GM19468 (cell line): ENCODE measurements around the gene RBFOX2.

Experiments used
- ATAC-seq: cut with Tn5 transposase; IDR thresholded peaks from one replicate; pipeline ENCODE4 v1.9.1; 2021; ENCODE audit warnings: mild to moderate bottlenecking, moderate library complexity, moderate number of reproducible peaks; ENCODE audit not compliant: unreplicated experiment; ENCODE audit errors: extremely low read depth

RBFOX2 gene

DNA sequence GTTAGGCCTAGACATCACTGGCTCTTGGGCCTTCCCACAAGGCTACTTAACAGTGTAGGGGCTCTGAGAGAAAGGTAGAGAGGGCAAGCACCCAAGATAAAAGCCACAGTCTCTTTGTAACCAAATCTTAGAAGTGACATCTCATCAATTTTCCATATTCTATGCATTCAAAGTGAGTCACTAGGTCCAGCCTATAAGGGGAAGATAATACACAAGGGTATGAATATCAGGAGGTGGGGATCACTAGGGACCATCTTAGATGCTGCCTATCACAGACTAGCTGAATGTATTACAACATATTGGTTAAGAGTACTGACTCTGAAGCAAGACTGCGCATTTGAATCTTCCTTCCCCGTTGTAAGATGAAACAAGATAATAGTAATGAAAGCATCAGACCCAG, 144.1 kb downstream of the RBFOX2 start:
- no peak for ATAC-seq

DNA sequence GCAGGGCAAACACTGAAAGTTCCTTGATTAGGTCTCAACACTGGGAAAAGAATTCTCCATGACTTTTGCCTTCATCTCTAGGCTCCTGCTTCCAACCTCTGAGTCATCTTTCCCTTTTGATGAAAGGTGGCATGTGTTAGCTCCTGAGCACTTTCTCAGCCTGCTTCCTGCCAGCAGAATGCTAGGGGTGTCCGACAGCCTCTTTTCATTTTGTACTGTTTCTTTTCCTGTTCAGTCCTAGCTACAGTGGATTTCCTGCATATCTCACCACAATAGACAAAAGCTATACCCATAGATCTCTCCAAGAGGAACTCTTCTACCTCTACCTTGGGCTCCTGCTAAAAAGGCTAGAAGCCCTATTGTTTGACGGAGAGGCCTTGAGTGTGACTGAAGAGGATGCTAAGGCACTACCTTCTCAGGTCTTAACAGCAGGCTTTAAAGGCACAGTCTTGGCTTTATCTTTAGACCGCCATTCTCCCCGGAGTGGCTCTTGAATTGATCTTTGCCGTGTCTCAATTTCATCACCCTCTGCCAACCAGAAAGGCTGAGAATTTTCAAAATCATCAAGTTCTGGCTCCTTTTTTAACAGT, 145.5 kb downstream of the RBFOX2 start:
- no peak for ATAC-seq

DNA sequence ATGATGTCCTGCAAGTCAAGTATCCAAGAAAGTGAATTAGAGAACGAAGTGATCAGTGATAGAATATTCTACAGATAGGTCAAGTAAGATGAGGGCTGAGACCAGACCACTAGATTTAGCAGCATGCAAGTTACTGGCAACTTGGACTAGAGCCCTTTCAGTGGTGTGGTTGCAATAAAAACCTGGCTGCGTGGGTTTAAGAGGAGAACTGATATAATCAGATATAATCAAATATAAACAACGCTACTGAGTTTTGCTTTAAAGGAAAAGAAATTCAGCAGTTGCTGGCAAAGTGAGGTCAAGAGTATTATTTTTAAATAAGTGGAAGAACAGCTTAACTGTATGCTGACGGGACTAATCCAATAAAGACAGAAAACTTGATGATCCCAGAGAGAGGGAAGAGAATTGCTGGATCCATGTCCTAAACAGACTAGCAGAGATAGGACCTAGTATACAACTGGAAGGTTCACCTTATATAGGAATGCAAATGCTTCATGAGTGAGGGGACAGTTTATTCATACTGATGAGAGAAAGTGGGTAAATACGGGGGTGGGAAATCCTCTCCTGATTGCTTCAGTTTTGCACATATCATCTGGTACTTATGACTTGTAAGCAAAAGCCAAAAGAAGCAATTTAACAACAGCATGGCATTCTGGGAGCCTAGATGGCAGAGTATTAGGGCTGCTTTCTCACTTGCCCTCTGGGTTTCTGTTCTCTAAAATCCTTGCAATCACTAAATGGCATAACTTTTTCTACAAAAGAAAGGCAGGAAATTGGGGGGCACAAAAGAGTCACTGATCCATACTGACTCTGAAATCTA, 146.2 kb downstream of the RBFOX2 start:
- no peak for ATAC-seq

DNA sequence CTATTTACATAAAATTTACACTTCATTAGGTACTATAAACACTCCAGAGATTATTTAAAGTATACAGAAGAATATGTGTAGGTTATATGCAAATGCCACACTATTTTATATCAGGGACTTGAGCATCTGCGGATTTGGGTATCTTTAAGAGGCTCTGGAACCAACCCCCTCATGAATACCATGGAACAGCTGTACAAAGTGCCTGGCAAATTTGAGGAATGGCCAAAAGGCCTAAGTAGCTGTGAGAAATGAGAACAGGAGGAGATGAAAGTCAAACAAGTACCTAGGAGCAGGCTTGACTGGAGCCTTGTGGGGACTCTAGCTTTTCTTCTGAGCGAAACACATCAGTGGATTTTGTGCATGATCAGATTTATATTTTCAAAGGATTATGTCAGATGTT, 149.3 kb downstream of the RBFOX2 start:
- no peak for ATAC-seq

DNA sequence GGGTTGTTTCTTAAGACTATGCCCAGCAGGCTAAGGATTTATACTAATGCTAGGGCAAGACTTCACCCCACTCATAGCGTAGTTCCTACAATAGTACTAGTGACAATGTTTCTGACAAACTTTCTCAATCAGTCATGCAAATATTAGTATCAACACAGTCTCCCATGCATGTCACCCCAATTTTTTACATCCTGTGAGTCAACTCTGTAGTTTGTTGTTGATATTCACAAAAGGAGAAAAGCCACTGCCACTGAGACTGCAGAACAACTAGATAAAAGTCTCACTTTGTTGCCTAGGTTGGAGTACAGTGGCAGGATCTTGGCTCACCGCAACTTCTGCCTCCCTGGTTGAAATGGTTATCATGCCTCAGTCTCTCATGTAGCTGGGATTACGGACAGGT, 155.2 kb downstream of the RBFOX2 start:
- ATAC-seq = no peak

DNA sequence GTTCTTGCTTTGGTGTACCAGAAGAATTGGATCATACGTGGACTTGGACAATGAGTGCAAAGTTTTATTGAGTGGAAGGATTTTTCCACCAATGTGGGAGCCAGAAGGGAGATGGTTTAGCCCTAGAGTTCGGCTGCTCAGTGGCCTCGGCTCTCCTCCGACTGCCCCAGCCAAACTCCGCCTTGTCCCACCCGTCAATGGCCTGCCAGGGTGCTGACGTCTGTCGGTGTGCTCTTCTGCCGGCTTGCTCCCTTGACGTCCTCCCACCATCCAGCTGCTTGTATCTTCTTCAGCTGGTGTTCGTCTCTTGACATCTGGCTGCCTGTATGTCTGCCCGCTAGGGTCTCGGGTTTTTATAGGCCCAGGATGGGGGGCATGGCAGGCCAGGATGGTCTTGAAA, 156.2 kb downstream of the RBFOX2 start:
- no peak for ATAC-seq

DNA sequence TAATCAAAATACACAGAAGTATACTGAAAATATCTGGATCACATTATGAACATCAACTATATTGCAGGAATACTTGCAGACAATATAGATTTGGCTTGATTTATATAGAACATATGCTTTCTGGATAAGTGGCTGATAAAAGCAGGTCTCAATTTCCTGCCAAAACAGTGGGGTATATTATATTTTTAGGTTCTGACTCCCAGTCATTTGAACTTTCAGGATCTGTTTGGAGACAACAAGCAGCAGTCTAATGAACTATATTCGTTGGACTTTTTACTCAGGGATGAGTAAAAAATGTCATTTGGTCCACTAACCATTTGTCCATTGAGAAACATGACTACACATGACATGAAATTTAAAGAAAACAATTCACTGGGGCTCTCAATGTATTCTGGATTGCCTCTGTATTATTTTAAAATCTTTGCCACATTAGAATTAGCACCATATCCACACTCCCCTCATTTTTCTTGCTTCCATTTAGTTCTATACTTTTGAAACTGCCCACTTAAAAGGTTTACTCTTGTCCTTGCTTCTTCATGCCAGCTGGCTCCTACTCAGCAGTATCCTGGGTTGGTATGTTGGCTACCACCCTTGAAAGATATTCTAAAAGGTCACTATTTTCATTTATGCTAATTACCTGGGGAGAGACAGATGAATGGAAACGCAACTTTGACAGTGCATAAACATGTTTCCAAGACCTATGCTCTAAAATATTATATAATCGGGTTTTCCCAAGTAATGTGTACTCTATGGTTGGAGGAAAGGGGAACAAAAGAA, 157.9 kb downstream of the RBFOX2 start:
- no peak for ATAC-seq

DNA sequence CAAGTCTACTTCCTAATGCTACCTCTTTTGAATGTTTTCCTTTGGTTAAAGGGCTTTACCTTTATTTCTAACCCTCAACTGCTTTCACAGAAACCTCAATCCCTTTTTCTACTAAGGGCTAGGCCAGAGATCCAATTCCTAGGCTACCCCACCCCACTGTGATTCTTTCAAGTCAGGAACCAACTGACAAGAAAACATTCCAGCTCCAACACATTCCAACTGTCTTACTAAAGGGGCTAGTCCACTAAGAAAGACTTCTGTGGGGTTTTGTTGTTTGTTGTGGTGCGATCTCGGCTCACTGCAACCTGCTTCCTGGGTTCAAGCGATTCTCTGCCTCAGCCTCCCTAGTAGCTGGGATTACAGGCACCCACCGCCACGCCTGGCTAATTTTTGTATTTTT, 159.7 kb downstream of the RBFOX2 start:
- no peak for ATAC-seq

DNA sequence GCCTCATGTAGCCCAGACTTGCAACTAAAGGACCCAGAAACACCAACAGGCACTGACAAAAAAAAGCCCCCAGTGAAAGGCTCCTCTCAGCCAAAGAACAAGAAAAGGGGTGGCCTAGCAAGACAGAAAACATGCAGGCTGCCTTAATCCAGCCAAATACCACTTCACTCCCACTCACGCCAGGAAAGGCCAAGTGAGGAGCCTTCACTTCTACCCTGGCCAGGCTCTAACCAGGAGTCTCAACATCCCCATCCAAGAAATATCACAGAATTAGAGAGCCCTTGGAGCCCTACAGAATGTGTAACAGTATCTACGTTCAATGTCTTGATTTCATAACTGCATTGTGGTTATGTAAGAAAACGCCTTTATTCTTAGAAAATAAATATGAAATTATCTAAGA, 162.0 kb downstream of the RBFOX2 start:
- ATAC-seq = no peak

DNA sequence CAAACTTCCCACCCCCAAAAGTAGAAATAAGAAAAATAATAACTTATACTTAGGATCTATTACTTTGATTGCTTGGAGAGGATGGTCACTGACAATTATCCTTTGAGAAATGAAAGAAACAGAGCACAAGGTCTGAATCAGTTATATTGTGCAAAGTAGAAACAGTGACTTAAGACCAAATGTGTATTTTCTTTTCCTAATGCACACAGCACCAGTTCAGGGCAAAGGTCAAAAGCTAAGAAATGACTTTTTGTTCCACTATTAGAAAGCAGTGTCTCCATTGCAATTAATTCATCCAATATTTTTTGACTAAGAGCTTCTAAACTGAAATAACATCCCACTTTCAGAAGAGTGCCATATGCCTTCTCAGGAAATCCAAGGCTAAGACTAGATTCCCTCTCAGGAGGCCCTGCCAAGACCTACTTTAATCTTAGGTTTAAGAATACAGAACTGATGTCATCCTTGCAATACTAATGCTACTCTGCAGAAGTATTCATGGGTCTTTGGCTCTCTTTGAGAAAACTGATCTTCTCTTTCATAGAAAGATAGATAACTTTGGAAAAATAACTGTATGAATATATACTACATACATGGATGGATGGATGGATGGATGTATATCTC, 164.0 kb downstream of the RBFOX2 start:
- ATAC-seq = no peak

DNA sequence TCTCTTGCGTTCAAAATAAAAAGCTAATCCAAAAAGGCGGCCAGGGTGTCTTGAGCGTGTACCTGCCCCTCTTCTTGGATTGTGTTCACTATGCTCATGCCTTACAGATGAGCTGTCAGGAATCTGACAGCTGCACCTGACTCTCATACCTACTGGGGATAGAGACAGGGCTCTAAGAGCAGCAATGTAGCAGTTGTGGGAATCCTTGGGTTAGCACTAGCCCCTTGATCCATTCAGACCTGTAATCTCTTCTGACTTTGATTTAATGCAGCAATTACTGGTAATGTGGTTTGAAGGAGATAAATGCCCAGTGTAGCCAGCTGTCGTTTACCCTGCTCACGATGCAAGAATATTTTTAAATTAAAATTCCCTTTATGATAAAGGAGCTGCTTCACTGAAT, 165.2 kb downstream of the RBFOX2 start:
- ATAC-seq = no peak

DNA sequence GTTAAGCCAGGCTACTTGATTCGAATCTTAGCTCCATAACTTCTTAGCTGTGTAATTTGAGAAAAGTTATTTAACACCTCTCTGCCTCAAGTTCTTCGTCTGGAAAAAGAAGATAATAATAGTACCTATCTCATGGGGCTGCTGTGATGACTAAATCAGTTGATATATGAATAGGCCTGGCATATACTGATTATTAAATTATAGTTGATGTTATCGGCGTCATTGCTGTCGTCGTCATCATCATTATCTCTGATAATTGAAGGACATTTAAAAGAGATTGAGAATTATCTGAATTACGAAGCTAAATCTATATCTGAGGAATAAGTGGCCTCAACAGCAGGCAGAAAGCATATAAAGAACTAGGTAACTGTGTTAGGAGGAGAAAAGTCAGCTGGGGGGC, 165.9 kb downstream of the RBFOX2 start:
- ATAC-seq = no peak

DNA sequence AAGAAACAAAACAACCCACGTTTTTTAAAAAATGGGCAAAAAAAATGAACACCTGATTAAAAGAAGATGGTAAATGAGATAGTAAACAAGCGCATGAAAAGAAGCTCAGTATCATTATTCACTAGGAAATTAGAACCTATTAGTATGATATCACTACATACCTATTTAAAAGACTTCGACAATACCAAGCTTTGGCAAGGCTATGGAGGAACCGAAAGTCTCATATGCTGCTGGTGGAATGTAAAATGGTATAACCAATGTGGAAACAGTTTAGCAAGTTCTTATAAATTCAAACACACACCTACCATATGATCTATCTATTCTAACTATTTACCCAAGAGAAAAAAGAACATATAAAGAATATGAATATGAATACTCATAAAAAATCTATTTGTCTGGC, 167.2 kb downstream of the RBFOX2 start:
- no peak for ATAC-seq

DNA sequence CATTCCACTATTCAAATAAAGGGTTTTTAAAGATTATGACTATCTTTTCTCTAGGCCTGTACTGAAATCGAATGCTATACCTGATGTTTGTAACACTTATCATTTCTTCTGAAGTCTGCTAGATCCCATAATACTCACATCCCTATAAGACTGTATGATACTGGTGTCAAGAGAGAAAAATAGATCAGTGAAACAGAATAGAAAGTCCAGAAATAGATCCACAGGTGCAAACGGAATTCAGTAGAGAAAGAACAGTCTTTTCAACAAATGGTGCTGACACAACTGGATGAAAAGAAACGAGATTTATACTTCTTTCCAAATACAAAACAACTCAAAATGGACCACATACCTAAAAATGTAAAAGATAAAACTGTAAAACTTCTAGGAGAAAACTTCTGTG, 167.8 kb downstream of the RBFOX2 start:
- ATAC-seq = no peak

DNA sequence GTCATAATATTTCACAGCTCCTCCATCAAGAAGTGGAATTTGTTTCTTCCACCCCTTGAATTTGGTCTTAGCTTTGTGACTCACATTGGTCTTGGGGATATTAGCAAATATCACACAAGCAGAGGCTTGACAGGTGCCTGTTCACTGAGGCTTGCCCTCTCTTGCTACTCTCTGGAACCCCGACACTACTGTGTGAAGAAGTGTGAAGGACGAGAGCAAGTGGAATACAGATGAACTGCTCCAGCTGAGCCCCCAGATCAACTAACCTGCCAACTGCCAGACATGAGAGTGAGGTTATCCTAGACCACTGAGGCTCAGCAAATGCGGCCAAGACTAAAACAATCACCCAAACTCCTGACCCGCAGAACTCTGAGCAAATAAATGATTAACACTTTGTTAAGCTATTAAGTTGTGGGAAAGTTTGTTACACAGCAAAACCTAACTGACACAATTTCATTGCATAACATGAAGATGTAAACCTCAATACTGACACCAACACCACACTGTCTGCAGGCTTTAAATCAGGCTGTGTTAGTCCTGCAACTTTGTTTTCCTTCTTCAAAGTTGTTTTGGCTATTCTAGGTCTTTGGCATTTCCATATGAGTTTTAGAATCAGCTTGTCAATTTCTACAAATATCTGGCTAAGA, 168.4 kb downstream of the RBFOX2 start:
- no peak for ATAC-seq

DNA sequence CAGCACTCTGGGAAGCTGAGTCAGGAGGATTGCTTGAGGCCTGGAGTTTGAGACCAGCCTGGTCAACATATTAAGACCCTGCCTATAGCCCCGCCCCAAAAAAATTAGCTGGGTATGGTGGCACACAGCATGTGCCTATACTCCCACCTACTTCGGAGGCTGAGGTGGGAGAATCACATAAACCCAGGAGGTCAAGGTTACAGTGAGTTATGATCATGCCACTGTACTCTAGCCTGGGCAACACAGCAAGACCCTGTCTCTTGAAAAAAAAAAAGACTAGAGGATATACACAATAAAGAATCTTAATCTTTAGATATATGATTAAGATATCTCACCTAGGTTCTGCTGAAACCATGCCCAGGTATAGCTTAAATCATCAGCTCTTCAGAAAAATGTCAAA, 174.3 kb downstream of the RBFOX2 start:
- ATAC-seq = no peak

DNA sequence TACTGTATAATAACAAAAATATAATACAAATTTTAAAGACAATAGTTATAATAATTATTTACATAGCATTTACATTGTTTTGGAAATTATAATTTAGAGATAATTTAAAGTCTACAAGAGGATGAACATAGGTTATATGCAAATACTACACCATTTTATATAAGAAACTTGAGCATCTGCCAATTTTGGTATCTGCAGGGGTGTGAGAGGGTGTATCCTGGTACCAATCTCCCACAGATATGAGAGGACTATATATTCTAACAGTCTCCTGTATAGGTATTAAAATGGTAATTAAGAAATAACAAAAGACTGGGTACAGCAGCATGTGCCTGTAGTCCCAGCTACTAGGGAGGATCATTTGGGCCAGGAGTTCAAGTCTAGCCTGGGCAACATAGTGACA, 176.5 kb downstream of the RBFOX2 start:
- ATAC-seq = no peak

DNA sequence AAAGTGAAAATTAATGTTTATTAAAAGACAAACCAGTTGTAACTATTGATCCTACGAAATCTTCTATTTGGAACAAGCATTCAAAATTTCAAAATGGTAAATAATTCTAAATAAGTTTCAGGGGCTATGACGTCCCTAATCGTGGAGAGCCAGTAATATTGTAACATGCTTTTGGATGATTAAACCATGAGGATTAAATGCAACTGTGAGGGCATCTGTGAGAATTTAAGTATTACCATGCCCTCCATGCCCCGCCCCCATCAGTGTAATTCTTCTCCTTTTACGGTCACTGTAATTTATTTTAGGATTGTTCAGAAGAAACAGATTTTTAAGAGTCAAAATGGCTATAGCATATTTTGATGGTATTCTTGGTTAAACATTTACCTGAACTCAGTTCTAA, 177.8 kb downstream of the RBFOX2 start:
- ATAC-seq = no peak

DNA sequence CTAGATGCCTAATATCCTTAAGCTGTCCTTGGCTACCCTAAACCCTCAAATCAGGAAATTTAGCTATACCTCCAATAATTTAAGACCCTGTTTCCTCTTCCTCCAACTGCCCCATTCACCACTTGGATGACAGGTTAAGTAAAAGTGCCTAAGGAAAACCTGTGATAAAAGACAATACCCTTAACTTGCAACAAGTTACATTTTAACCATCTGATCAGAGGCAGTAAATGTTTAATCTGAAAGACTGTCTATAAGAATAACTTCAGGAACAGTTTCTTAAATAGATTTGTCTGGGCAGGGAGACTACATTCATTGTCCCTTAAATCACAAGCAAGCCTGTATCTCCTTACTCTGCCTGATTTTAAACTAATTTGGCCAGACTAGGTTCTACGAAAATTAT, 181.8 kb downstream of the RBFOX2 start:
- ATAC-seq = no peak

DNA sequence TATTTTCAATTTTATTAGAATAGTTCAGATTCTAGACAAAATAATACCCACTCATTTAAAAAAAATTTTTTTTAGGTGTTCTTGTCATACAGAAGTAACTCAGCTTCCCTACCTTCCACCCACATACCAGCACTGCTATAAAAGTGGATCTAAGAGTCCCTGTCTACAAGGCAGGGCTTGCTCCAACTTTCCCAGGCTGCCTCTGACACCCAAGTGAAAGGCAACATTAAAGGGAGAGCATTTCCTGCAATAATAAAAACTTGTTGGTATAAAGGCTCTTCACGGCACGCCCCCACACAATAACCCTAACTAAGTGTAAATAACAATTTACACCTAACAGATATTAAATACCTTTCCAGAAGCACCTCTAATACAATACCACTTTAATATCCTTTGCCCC, 183.7 kb downstream of the RBFOX2 start:
- no peak for ATAC-seq
